ENCODE data around the gene UBE2E2.
A peak's percentile ranks its signal among the peaks of the same experiment; 100 is the strongest.

Gene UBE2E2

GRCh38 chr3:23182996-23183513 lies 20.1 kb upstream of the UBE2E2 start:
- H3K36me3 ChIP-seq (ENCODE audit: control insufficient read depth, insufficient read depth, low read length): no peaks in the 10 kb centered on the region
- no peak for TF ChIP-seq CTCF (IDR thresholded peaks at IDR 0.05; ENCODE audit: insufficient read depth, low read length, poor library complexity, severe bottlenecking)
- H3K27me3 ChIP-seq (replicated peaks; ENCODE audit: control insufficient read depth, insufficient read depth, low read length): no peaks in the 10 kb centered on the region
- H3K4me3 ChIP-seq (replicated peaks; ENCODE audit: low read depth, low read length): no peak overlapping the region
- no peak for DNase-seq (ENCODE audit: extremely low read depth, insufficient read length)

GRCh38 chr3:23183731-23184130 lies 19.4 kb upstream of the UBE2E2 start:
- no peak for DNase-seq (ENCODE audit: extremely low read depth, insufficient read length)
- Histone ChIP-seq H3K27me3 (replicated peaks; ENCODE audit: control insufficient read depth, insufficient read depth, low read length) (no peaks in the 10 kb centered on the region), H3K36me3 (ENCODE audit: control insufficient read depth, insufficient read depth, low read length) (no peaks in the 10 kb centered on the region), H3K4me3 (replicated peaks; ENCODE audit: low read depth, low read length) (no peak overlapping the region)
- TF ChIP-seq CTCF (IDR thresholded peaks at IDR 0.05; ENCODE audit: insufficient read depth, low read length, poor library complexity, severe bottlenecking): peak; percentile 26

- no peak for DNase-seq (ENCODE audit: extremely low read depth, insufficient read length)
- no peak for TF ChIP-seq CTCF (IDR thresholded peaks at IDR 0.05; ENCODE audit: insufficient read depth, low read length, poor library complexity, severe bottlenecking)
- Histone ChIP-seq H3K4me3 (replicated peaks; ENCODE audit: low read depth, low read length) (no peak overlapping the region), H3K27me3 (replicated peaks; ENCODE audit: control insufficient read depth, insufficient read depth, low read length) (no peaks in the 10 kb centered on the region), H3K36me3 (ENCODE audit: control insufficient read depth, insufficient read depth, low read length) (no peaks in the 10 kb centered on the region)
These were observed 17.3 kb upstream of the UBE2E2 start for GRCh38 chr3:23185861-23186260.

- TF ChIP-seq CTCF (IDR thresholded peaks at IDR 0.05; ENCODE audit: insufficient read depth, low read length, poor library complexity, severe bottlenecking): no peak
- no peaks in the 10 kb centered on the region for H3K27me3 ChIP-seq (replicated peaks; ENCODE audit: control insufficient read depth, insufficient read depth, low read length)
- no peak overlapping the region for H3K4me3 ChIP-seq (replicated peaks; ENCODE audit: low read depth, low read length)
- no peak for DNase-seq (ENCODE audit: extremely low read depth, insufficient read length)
- H3K36me3 ChIP-seq (ENCODE audit: control insufficient read depth, insufficient read depth, low read length): no peaks in the 10 kb centered on the region
These were observed 13.9 kb upstream of the UBE2E2 start for GRCh38 chr3:23189187-23189586.

- no peak for TF ChIP-seq CTCF (IDR thresholded peaks at IDR 0.05; ENCODE audit: insufficient read depth, low read length, poor library complexity, severe bottlenecking)
- Histone ChIP-seq H3K4me3 (replicated peaks; ENCODE audit: low read depth, low read length) (no peak overlapping the region), H3K27me3 (replicated peaks; ENCODE audit: control insufficient read depth, insufficient read depth, low read length) (no peaks in the 10 kb centered on the region), H3K36me3 (ENCODE audit: control insufficient read depth, insufficient read depth, low read length) (no peaks in the 10 kb centered on the region)
- no peak for DNase-seq (ENCODE audit: extremely low read depth, insufficient read length)
These were observed 10.3 kb upstream of the UBE2E2 start for GRCh38 chr3:23192816-23193215.

GRCh38 chr3:23193831-23194230 lies 9.3 kb upstream of the UBE2E2 start:
- no peak for TF ChIP-seq CTCF (IDR thresholded peaks at IDR 0.05; ENCODE audit: insufficient read depth, low read length, poor library complexity, severe bottlenecking)
- Histone ChIP-seq H3K27me3 (replicated peaks; ENCODE audit: control insufficient read depth, insufficient read depth, low read length) (no peaks in the 10 kb centered on the region), H3K36me3 (ENCODE audit: control insufficient read depth, insufficient read depth, low read length) (no peaks in the 10 kb centered on the region), H3K4me3 (replicated peaks; ENCODE audit: low read depth, low read length) (no peak overlapping the region)
- no peak for DNase-seq (ENCODE audit: extremely low read depth, insufficient read length)

Data from GM06990 (cell line).